Effector memory CD4-positive, alpha-beta T cell (primary cell): ENCODE data around the gene IFT27.

Experiments
- DNase-seq, 3 donors: peaks; one replicate each; pipeline ENCODE4 v3.0.0-alpha.2; 2020
- H3K27ac ChIP-seq: 2 replicates; pipeline ENCODE4 v1.7.0; 2013; ENCODE audit warnings: mild to moderate bottlenecking, low read length, moderate library complexity; ENCODE audit not compliant: insufficient read depth, poor library complexity, severe bottlenecking
- H3K27me3 ChIP-seq: replicated peaks from 2 replicates; pipeline ENCODE4 v1.7.0; 2013; ENCODE audit warnings: mild to moderate bottlenecking, low read length; ENCODE audit not compliant: insufficient read depth, control insufficient read depth, poor library complexity, severe bottlenecking
- H3K36me3 ChIP-seq: 2 replicates; pipeline ENCODE4 v1.7.0; 2013; ENCODE audit warnings: mild to moderate bottlenecking, low read length, moderate library complexity; ENCODE audit not compliant: control insufficient read depth, insufficient read depth
- H3K4me1 ChIP-seq: 2 replicates; pipeline ENCODE4 v1.7.0; 2013; ENCODE audit warnings: low read length, mild to moderate bottlenecking; ENCODE audit not compliant: control insufficient read depth, insufficient read depth, poor library complexity, severe bottlenecking
- H3K4me3 ChIP-seq: 2 replicates; pipeline ENCODE4 v1.7.0; 2013; ENCODE audit warnings: low read length, low read depth, mild to moderate bottlenecking; ENCODE audit not compliant: insufficient read depth, poor library complexity, severe bottlenecking
- H3K9me3 ChIP-seq: 2 replicates; pipeline ENCODE4 v1.7.0; 2013; ENCODE audit warnings: mild to moderate bottlenecking, low read length, moderate library complexity; ENCODE audit not compliant: control insufficient read depth

The IFT27 gene

DNA sequence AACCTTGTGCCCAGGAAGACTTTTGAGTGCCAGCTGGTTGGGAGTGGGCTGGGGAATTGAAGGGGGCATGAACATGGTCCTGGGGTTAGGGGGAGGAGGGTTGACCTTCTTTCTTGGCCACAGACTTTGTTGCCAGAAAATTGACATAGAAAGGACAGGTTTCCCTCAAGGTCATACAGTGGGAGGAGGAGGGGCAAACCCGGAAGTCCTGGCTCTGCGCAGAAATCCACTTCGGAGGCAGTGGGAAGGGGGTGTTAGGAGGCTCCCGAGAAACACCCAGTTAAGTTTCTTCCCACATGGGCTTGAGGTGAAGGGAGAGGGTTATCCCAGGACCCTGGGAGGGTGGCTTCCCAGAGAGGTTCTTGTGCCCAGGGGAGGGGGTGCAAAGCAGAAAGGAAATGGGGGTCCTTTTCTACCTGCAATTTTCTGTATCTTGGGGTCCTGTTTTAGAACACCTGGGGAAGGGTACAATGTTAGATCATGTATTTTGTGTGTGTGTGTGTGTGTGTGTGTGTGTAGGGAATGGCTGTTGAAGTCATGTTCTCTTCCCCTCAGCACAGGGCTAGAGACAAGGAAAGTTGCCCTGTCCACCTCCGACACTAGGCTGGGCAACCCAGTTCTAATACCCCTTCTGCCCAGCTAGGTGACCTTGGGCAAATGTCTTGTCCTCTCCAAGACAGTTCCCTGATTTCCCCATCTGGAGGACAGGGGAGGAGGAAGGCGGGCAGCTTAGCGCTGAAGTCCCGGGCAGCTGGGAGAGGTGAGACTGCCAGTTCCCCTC, 39.8 kb upstream of the IFT27 start:
- no peaks in the 10 kb centered on the region for H3K9me3 ChIP-seq
- peaks cover 10% of the 10 kb centered on the region for H3K4me1 ChIP-seq
- H3K27me3 ChIP-seq: peaks cover 31% of the 10 kb centered on the region
- no peak overlapping the region for H3K27ac ChIP-seq
- H3K4me3 ChIP-seq: no peak overlapping the region
- no peak for DNase-seq
- H3K36me3 ChIP-seq: no peaks in the 10 kb centered on the region

- Histone ChIP-seq H3K4me3 (no peak overlapping the region), H3K9me3 (no peaks in the 10 kb centered on the region), H3K4me1 (peaks cover 10% of the 10 kb centered on the region), H3K27me3 (peaks cover 31% of the 10 kb centered on the region), H3K36me3 (no peaks in the 10 kb centered on the region), H3K27ac (no peak overlapping the region)
- no peak for DNase-seq
These were observed 38.9 kb upstream of the IFT27 start for GRCh38 chr22:36814801-36815200.

- H3K27ac ChIP-seq: no peak overlapping the region
- H3K36me3 ChIP-seq: no peaks in the 10 kb centered on the region
- no peaks in the 10 kb centered on the region for H3K9me3 ChIP-seq
- H3K4me1 ChIP-seq: peaks cover 1% of the 10 kb centered on the region
- DNase-seq: no peak
- H3K27me3 ChIP-seq: peaks cover 12% of the 10 kb centered on the region
- no peak overlapping the region for H3K4me3 ChIP-seq
These were observed 35.3 kb upstream of the IFT27 start for GRCh38 chr22:36811094-36811800.

DNA sequence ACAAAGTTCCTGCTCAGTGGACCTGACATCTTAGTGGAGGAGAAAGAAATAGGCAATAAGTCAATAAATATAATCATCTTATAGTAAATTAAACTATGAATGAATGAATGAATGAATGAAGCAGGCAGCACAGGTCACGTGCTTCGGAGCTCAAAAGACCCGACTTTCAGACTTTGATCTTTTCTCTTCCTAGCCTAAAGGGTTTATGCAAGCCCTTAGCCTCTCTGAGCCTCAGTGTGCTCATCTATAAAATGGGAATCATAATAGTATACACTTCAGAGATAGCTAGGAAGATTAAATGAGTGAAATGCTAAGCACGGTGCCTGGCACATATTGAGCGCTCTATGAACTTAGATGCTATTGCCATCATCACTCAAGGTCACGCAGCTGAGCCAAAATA, 33.4 kb upstream of the IFT27 start:
- Histone ChIP-seq H3K9me3 (no peaks in the 10 kb centered on the region), H3K4me1 (no peaks in the 10 kb centered on the region), H3K27me3 (no peaks in the 10 kb centered on the region), H3K4me3 (no peak overlapping the region), H3K36me3 (no peaks in the 10 kb centered on the region), H3K27ac (no peak overlapping the region)
- DNase-seq: no peak

- Histone ChIP-seq H3K27me3 (no peaks in the 10 kb centered on the region), H3K4me3 (no peak overlapping the region)
- DNase-seq: no peak
These were observed 32.9 kb upstream of the IFT27 start for GRCh38 chr22:36808721-36809344.

DNA sequence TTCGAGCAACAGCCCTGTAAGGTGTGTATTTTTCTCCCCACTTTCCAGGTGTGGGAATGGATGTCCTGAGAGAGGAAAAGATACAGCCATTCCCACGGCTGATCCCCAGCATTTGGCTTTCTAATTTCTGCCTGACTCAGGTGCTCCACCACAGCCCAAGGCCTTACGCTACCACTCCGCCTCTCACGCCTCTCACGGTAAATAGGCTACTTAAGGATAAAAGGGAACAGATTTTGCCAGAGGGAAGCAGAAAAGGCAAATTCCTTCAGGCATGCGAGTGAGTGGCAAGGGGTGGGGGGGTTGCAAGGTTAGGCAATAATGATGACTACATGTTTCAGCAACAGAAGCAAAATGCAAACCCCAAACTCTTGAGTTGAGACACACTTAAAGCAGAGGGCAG, 31.7 kb upstream of the IFT27 start:
- peaks cover 5% of the 10 kb centered on the region for H3K27me3 ChIP-seq

More at GRCh38 chr22:36808721-36809344, 32.9 kb upstream of the IFT27 start:
- Histone ChIP-seq H3K27ac (no peak overlapping the region), H3K36me3 (no peaks in the 10 kb centered on the region), H3K9me3 (no peaks in the 10 kb centered on the region), H3K4me1 (no peaks in the 10 kb centered on the region)

GRCh38 chr22:36806835-36807234, 30.9 kb upstream of the IFT27 start:
- H3K27me3 ChIP-seq: peaks cover 5% of the 10 kb centered on the region
- H3K36me3 ChIP-seq: no peaks in the 10 kb centered on the region

More for the DNA sequence above, 31.7 kb upstream of the IFT27 start:
- Histone ChIP-seq H3K9me3 (no peaks in the 10 kb centered on the region), H3K27ac (no peak overlapping the region), H3K36me3 (no peaks in the 10 kb centered on the region), H3K4me1 (no peaks in the 10 kb centered on the region), H3K4me3 (no peak overlapping the region)
- DNase-seq: no peak

DNA sequence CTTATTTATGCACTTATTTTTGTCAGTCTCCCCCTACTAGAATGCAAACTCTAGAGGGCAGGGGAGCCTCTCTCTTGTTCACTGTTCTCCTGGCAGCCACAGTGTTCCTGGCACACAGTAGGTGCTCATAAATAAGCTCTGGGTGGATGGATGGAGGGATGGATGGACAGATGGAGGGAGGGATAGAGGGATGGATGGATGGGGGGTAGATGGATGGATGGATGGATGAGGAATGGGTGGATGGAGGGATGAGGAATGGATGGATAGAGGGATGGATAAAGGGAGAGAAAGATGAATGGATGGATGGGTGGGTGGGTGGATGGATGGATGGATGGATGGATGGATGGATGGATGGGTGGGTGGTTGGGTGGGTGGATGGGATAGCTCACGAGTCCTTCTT, 27.4 kb upstream of the IFT27 start:
- H3K36me3 ChIP-seq: no peaks in the 10 kb centered on the region

More at GRCh38 chr22:36806835-36807234, 30.9 kb upstream of the IFT27 start:
- DNase-seq: no peak
- Histone ChIP-seq H3K9me3 (no peaks in the 10 kb centered on the region), H3K27ac (no peak overlapping the region), H3K4me1 (no peaks in the 10 kb centered on the region), H3K4me3 (no peak overlapping the region)

GRCh38 chr22:36798674-36799066, 22.8 kb upstream of the IFT27 start:
- Histone ChIP-seq H3K4me3 (no peak overlapping the region), H3K27ac (no peak overlapping the region), H3K27me3 (peaks cover 5% of the 10 kb centered on the region), H3K9me3 (no peaks in the 10 kb centered on the region), H3K36me3 (no peaks in the 10 kb centered on the region), H3K4me1 (no peaks in the 10 kb centered on the region)
- no peak for DNase-seq

More for the DNA sequence above, 27.4 kb upstream of the IFT27 start:
- Histone ChIP-seq H3K9me3 (no peaks in the 10 kb centered on the region), H3K27me3 (peaks cover 5% of the 10 kb centered on the region), H3K4me3 (no peak overlapping the region), H3K27ac (no peak overlapping the region), H3K4me1 (no peaks in the 10 kb centered on the region)
- no peak for DNase-seq
